Raji (cell line): ENCODE results near the gene PDZD7.

Experiments used
- POLR2A ChIP-seq: IDR thresholded peaks from 2 replicates; pipeline ENCODE4 v1.6.1; 2011; ENCODE audit warnings: low read depth, low read length, control low read depth; ENCODE audit not compliant: insufficient read depth

Gene PDZD7

DNA sequence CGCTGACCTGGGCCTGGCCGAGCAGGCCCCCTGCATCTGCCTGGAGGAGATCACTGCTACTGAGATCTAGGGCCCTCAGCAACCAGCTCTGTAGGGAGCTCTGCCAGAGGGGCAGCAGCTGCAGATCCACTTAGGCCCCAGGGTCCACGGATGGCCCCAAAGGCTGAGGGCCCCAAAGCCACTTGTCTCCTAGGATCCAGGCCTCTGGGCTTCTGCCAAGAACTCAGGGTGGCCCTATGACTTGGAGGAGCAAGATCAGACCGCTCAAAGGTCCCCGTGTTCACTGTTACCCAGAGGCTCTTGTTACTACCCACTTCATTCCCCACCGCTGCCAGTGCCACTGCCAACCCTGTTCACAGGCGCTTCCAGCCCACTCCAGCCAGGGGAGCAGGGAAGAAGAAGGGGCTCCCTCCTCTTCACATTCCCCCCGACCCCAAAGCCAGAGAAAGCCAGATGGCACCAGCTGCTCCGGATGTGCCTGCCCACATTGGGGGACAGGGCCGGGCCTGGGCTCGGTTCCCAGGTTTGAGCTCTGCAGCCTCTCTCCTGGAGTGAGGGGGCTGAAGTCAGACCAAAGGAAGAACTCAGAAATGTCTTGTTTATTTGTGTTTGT is 23.7 kb downstream of the PDZD7 start:
- no peak for TF ChIP-seq POLR2A

DNA sequence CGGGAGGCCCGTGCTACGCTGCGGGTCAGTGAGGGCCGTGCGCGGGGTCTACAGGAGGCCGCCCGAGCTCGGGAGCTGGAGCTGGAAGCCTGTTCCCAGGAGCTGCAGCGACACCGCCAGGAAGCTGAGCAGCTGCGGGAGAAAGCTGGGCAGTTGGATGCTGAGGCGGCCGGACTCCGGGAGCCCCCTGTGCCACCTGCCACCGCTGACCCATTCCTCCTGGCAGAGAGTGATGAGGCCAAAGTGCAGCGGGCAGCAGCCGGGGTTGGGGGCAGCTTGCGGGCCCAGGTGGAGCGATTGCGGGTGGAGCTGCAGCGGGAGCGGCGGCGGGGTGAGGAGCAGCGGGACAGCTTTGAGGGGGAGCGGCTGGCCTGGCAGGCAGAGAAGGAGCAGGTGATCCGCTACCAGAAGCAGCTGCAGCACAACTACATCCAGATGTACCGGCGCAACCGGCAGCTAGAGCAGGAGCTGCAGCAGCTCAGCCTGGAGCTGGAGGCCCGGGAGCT is 24.3 kb downstream of the PDZD7 start:
- no peak for TF ChIP-seq POLR2A

DNA sequence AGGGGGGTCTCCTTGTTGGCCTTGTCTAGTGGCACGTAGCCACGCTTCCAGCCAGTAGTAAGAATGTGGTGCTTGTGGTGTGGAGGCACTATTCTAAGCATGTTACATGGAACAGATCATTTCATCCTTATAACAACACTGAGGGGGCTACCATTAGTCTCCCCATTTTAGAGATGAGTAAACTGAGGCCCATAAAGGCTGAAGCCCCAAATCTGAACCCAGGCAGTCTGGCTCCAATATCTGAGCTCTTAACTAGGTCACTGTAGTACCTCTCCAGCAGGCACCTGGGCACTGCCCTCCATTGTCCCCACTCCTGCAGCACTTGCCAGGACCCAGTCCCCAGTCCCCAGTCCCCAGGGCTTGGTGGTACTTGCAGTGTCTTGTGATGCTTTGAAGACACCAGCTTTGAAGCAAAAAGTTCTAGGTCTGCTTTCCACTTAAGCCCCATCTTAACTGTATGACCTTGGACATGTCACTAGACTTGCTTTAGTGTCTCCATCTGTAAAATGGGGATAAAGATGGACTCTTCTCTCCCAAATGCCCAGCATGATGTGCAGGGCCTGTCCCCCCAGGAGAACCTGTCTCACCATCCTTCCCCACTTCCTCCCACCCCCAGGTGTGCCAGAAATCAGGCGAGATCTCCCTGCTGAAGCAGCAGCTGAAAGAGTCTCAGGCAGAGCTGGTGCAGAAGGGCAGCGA is 24.9 kb downstream of the PDZD7 start:
- TF ChIP-seq POLR2A: no peak

DNA sequence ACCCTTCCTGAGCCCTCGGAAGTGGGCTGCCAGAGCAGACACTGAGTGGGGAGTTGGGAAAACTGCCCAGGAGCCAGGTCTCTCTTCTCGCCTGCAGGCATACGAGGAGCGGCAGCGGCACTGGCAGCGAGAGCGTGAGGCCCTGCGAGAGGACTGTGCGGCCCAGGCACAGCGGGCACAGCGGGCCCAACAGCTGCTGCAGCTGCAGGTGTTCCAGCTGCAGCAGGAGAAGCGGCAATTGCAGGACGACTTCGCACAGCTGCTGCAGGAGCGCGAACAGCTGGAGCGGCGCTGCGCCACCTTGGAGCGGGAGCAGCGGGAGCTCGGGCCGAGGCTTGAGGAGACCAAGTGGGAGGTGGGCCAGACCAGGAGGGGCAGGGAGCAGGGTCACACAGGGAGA is 25.6 kb downstream of the PDZD7 start:
- no peak for TF ChIP-seq POLR2A

DNA sequence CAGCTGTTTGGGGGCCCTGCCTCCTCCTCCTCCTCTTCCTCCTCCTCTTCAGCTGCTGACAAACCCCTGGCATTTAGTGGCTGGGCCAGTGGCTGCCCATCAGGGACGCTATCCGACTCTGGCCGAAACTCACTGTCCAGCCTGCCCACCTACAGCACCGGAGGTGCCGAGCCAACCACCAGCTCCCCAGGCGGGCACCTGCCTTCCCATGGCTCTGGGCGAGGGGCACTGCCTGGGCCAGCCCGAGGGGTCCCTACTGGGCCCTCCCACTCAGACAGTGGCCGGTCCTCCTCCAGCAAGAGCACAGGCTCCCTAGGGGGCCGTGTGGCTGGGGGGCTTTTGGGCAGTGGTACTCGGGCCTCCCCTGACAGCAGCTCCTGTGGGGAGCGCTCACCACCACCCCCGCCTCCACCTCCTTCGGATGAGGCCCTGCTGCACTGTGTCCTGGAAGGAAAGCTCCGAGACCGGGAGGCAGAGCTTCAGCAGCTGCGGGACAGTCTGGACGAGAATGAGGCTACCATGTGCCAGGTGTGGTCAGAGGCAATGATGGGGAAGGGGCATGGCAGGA is 27.2 kb downstream of the PDZD7 start:
- no peak for TF ChIP-seq POLR2A

DNA sequence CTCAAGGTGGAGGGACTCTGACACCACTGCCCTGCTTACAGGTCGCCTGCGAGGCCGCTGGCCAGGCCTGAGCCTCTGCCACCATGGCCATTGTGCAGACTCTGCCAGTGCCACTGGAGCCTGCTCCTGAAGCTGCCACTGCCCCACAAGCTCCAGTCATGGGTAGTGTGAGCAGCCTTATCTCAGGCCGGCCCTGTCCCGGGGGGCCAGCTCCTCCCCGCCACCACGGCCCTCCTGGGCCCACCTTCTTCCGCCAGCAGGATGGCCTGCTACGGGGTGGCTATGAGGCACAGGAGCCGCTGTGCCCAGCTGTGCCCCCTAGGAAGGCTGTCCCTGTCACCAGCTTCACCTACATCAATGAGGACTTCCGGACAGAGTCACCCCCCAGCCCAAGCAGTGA is 28.5 kb downstream of the PDZD7 start:
- no peak for TF ChIP-seq POLR2A

DNA sequence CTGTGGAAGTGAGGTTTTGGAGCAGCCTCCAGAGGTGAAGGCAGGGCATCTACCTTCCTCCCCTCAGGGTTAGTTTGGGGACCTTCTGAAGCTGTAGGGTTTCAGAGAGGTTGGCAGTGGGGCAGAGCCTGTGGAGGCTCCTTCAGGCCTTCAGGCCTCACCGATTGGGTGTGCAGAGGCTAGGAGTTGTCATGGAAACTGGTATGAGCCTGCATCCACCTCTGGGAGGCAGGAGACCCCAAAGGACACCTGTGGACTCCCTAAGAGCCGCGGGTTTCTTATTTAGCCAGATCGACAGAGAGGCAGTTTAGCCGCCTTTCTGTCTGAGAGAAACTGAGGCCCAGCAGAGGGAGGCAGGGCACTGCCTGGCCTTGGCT is 29.3 kb downstream of the PDZD7 start:
- TF ChIP-seq POLR2A: no peak

DNA sequence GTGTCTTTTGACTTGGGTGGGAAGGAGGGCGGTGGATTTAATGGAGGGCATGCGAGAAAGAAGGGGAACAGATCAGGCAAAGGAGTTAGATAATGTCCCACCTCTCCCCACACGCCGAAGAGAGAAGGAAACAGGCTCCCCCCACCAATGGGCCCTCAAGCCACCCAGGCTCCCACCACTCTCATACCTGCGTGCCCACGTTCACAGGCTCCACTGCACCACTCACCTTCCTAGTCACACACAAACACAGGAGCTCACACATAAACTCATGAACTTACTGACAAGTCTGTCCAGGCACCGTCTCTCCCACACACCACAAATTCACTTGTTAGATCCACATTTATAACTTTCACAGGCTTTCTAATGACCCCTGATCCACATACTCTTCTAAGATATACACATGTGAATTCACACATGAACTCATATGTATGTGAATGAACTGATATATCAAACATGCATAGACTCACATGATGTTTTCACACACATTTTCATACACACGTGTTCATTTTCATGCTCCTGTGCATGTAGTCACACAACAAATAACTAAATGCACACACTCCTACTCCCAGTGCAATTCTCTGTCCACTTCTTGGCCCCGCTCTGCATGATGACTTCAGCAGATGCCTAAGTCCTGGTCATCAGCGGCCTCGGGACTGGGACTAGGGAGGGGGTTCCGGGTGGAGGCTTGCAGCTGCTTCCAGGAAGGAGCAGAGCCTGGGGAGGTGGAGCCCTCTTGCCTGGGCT is 29.8 kb downstream of the PDZD7 start:
- no peak for TF ChIP-seq POLR2A

DNA sequence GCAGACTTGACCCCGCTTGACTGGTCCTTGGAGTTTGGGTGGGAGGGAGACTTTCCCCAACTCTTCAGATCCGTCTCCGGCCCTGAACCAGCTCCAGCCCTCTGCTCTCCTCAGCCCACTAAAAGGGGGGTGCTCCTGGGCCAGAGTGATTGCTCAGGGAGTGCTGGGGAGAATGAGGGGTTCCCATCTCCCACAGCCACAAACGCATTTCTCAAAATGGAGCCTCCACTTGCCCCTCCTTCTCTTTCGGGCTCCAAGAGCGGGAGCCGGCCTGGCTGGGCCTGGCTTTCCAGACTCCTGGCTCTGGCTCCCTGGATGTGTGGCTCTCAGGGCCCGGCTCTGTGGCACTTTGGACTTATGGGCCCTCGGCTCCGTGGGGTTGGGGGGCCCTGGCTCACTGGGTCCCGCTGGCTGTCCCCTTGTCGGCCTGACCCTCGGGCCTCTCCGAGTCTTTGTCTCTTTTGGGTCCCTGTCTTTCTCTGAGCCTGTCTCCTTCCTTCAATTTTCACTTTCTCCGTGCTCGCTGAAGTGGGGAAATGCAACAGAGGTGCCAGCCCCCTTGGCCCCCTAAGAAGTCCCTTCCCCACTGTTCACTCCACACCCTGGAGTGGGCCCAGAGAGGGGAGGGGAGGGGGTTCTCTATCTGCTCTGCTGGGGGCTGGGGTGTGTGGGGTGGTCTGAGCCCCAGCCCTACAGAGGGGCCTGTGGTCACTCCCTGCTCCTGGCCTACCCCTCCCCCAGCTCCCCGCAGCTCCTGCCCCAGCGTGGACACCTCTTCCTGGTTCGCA is 30.6 kb downstream of the PDZD7 start:
- TF ChIP-seq POLR2A: no peak

DNA sequence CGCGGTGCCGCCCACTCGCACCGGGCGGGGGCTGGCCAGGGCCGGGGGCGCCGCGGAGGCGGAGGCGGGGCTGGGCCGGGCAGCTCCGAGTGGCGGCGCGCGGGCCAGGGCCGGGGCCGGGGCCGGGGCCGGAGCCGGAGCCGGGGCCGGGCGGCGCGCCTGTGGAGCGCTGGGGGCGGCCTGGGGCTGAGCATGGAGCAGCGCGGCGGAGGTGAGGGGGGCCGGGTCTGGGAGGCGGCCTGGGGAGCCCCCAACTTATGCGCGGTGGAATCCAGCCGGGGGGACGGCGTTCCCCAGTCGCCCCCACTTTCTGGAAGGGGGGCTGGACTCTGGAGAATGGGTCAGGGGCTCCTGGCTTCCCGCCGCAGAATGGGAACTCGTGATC is 31.2 kb downstream of the PDZD7 start, which contains the start of gene LZTS2:
Gene LZTS2 (plus strand): TSS at position 67 of the 385 bp plus-strand sequence. CDS start 2,731 bp downstream, outside the sequence.
- TF ChIP-seq POLR2A: no peak

DNA sequence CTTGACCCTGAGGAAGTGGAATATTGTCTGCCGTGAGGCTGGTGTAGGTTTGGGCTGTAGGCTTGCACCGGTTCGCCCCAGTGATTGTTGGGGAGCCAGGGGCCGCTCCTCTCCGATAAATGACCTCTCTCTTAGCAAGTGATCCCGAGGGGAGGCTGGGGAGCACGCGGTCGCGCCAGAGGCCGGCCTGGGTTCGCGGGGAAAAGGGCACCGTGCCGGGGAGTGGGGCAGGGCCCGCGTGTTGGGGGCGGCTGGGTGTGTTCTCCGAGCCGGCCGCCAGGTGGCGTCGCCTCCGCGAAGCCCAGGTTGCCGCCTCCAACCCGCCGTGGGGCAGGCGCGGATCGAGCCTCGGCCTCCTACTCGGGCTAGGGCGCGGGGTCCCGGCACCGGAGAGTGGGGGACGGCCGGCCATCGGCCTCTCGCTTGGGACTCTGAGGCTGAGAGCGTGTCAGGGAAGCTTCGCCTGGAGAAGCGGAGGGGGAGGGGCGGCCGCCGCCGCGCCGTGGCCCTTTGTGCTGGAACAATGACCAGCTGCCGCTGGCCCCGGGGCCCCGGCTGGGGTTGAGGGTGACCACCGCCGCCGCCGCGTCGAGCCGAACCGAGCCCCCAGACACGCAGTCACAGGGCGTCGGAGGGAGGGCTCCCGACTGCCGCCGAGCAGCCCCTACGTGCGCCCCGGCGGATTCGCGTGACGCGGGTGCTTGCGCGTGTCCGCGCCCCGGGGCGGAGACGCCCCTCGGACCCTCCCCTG is 31.8 kb downstream of the PDZD7 start:
- 0 out of 2 replicates have a peak, but pooled peaks have one; percentile 13 for TF ChIP-seq POLR2A

DNA sequence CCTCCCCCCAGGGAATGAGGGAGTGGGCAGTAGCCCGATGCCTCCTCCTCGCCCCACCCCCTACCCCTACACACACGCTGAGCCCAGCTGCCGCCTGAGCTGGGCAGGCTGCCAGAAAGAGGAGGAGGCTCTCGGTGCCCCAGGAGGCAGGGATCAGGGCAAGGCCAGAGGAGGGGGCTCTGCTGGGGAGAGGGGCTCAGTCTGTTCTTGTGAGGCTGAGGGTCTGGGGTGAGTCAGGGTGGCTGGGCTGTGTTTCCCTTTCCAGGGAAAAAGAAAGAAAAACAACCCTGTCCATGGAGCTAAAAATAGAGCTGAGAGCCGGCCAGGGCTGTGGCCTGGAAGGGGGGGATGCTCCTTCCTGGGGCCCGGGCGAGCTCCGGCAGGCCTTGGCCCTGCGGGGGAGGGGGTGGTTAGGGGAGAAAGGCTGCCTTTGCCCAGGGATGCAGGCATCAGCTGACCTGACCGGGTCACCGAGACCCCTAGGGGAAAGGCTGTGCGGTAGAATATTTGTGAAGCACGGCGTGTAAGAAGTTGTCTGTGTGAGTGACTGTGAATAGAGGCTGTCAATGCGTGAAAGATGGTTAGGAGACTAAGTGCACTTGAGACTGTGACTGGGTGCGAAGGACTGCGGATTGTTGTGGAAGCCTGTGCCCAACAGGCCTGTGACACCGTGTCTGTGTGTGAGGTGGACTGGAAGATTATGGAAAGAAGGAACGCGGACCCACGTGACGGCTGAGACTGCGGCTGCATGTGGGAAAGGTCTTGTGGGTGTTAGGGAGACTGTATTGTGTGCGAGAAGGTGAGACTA is 32.5 kb downstream of the PDZD7 start:
- no peak for TF ChIP-seq POLR2A
